HG03469 (cell line): ENCODE measurements around the gene FBN3.

Experiments used
- ATAC-seq: cut with Tn5 transposase; IDR thresholded peaks from one replicate; pipeline ENCODE4 v1.9.1; 2021; ENCODE audit warnings: mild to moderate bottlenecking, moderate library complexity, moderate number of reproducible peaks; ENCODE audit not compliant: unreplicated experiment

FBN3 gene

GRCh38 chr19:8148410-8149260 lies 757 bp downstream of the FBN3 start:
- ATAC-seq: no peak

GRCh38 chr19:8148088-8148409 lies 1.3 kb downstream of the FBN3 start:
- ATAC-seq: no peak

GRCh38 chr19:8147582-8147978 lies 1.8 kb downstream of the FBN3 start:
- no peak for ATAC-seq

GRCh38 chr19:8146877-8147581 lies 2.4 kb downstream of the FBN3 start:
- ATAC-seq: no peak

GRCh38 chr19:8144273-8144995 lies 5.0 kb downstream of the FBN3 start:
- ATAC-seq: no peak

- no peak for ATAC-seq
Observed at GRCh38 chr19:8143041-8143440, 6.4 kb downstream of the FBN3 start.

GRCh38 chr19:8142513-8142900 lies 6.9 kb downstream of the FBN3 start:
- ATAC-seq: no peak

- ATAC-seq: no peak
Observed at GRCh38 chr19:8141726-8142512, 7.5 kb downstream of the FBN3 start.

GRCh38 chr19:8138201-8138600 lies 11.2 kb downstream of the FBN3 start:
- ATAC-seq: no peak

GRCh38 chr19:8137425-8137824 lies 12.0 kb downstream of the FBN3 start:
- ATAC-seq: no peak

- no peak for ATAC-seq
Observed at GRCh38 chr19:8135946-8136618, 13.3 kb downstream of the FBN3 start.

GRCh38 chr19:8132858-8133458 lies 16.4 kb downstream of the FBN3 start:
- no peak for ATAC-seq

- no peak for ATAC-seq
Observed at GRCh38 chr19:8131517-8131916, 17.9 kb downstream of the FBN3 start.

- no peak for ATAC-seq
Observed at GRCh38 chr19:8129061-8129618, 20.3 kb downstream of the FBN3 start.

- ATAC-seq: no peak
Observed at GRCh38 chr19:8128551-8128950, 20.8 kb downstream of the FBN3 start.

- ATAC-seq: no peak
Observed at GRCh38 chr19:8127311-8127710, 22.1 kb downstream of the FBN3 start.

- no peak for ATAC-seq
Observed at GRCh38 chr19:8126511-8126910, 22.9 kb downstream of the FBN3 start.

GRCh38 chr19:8126008-8126407 lies 23.4 kb downstream of the FBN3 start:
- no peak for ATAC-seq

GRCh38 chr19:8123683-8124082 lies 25.7 kb downstream of the FBN3 start:
- no peak for ATAC-seq
